K562 (cell line): Measurements from ENCODE around the gene METTL14. TPM values are rescaled to one million over a fixed set of nuclear protein-coding genes. Genes with fewer than 3 reads are reported as not detected.

Source experiments
- CBX8 ChIP-seq: fragments of 200-600 bp; sonication (generic); IDR thresholded peaks from 2 replicates; pipeline ENCODE4 v1.6.1; 2012; ENCODE audit warnings: borderline replicate concordance, mixed run types, low read depth, mild to moderate bottlenecking, moderate library complexity, mixed read lengths, low read length, control low read depth, inconsistent platforms; ENCODE audit not compliant: poor library complexity, severe bottlenecking; ENCODE audit errors: extremely low read depth
- CCAR2 ChIP-seq: fragments of 200-400 bp; formaldehyde crosslinking; IDR thresholded peaks from 2 replicates; pipeline ENCODE4 v1.6.1; 2017; ENCODE audit warnings: mild to moderate bottlenecking, low read depth, low read length
- FOXJ2 ChIP-seq: fragments of 200-800 bp; sonication (Bioruptor generic); IDR thresholded peaks from 2 replicates; pipeline ENCODE4 v1.6.1; 2016; ENCODE audit warnings: missing genetic modification characterization, missing compliant biosample characterization
- NCOA6 ChIP-seq: fragments of 450-650 bp; IDR thresholded peaks from 2 replicates; pipeline ENCODE4 v1.6.1; 2017; ENCODE audit warnings: mild to moderate bottlenecking
- NFRKB ChIP-seq: fragments of 450-650 bp; IDR thresholded peaks from 2 replicates; pipeline ENCODE4 v1.6.1; 2016; ENCODE audit warnings: low read depth
- NR2C2 ChIP-seq, 2 experiments: fragments of 200-800 bp in 1 of 2; sonication (Bioruptor generic) in 1 of 2; sonication (generic) in 1 of 2; formaldehyde crosslinking in 1 of 2; IDR thresholded peaks; 2 replicates each; pipeline versions ENCODE4 v1.6.1 to v1.8.0; 2016 to 2022; ENCODE audit warnings: mild to moderate bottlenecking in 1 of 2, missing compliant biosample characterization in 1 of 2, missing genetic modification characterization in 1 of 2, missing genetic modification reagents in 1 of 2
- RHOXF2B ChIP-seq: fragments of 250-450 bp; sonication (Bioruptor Pico); conservative IDR thresholded peaks from 2 replicates; pipeline ENCODE4 v1.5.1; 2021
- SRSF9 ChIP-seq: fragments of 200-400 bp; formaldehyde crosslinking; IDR thresholded peaks from 2 replicates; pipeline ENCODE4 v1.6.1; 2017; ENCODE audit warnings: low read depth, low read length, borderline replicate concordance
- STAG1 ChIP-seq: sonication (generic); formaldehyde crosslinking; IDR thresholded peaks from 2 replicates; pipeline ENCODE4 v1.5.0; 2020; ENCODE audit warnings: missing genetic modification reagents, borderline replicate concordance
- TAF1 ChIP-seq: IDR thresholded peaks from 2 replicates; pipeline ENCODE4 v1.6.1; 2011; ENCODE audit warnings: mild to moderate bottlenecking, low read length, moderate library complexity; ENCODE audit not compliant: insufficient read depth, control insufficient read depth, severe bottlenecking; ENCODE audit errors: extremely low read depth
- TBP ChIP-seq: optimal IDR thresholded peaks from 2 replicates; pipeline ENCODE3; 2011; ENCODE audit warnings: low read depth, low read length, improper control_type of control experiment
- ZC3H8 ChIP-seq: fragments of 450-650 bp; IDR thresholded peaks from 2 replicates; pipeline ENCODE4 v1.6.1; 2017
- ZFP36 ChIP-seq: fragments of 150-350 bp; IDR thresholded peaks from 2 replicates; pipeline ENCODE4 v1.6.1; 2018; ENCODE audit warnings: low read length, low read depth; ENCODE audit not compliant: partially characterized antibody
- ZNF134 ChIP-seq: fragments of 250-450 bp; sonication (Bioruptor Pico); conservative IDR thresholded peaks from 2 replicates; pipeline ENCODE4 v1.4.0; 2020
- ZNF140 ChIP-seq: fragments of 250-450 bp; sonication (Bioruptor Pico); IDR thresholded peaks from 2 replicates; pipeline ENCODE4 v1.8.0; 2021; ENCODE audit warnings: moderate library complexity, mild to moderate bottlenecking, inconsistent platforms
- ZNF24 ChIP-seq: fragments of 450-650 bp; IDR thresholded peaks from 2 replicates; pipeline ENCODE4 v1.6.1; 2016
- ZNF644 ChIP-seq: fragments of 200-800 bp; sonication (Bioruptor generic); IDR thresholded peaks from 2 replicates; pipeline ENCODE4 v1.6.1; 2016; ENCODE audit warnings: low read depth, missing genetic modification characterization, missing compliant biosample characterization
- polyA plus RNA-seq, 8 experiments: library from polyadenylated mRNA; depleted of rRNA in 4 of 8; stranded (reverse) in 5 of 8; unstranded in 3 of 8; fragments of >200 nt; fragmentation: Nextera tagmentation in 2 of 8; fragmentation: Illumina TruSeq in 1 of 8; extraction: Ambion mirVana in 2 of 8; extraction: Trizol in 1 of 8; gene quantifications; 2 replicates each; pipeline versions ENCODE4 v1.2.1 to v1.2.3, GENCODE V29; 2011 to 2014; ENCODE audit warnings: inconsistent platforms in 1 of 8, missing spikeins in 1 of 8
- total RNA-seq, 7 experiments: library from RNA; depleted of rRNA in 6 of 7; stranded (reverse); fragments of >200 nt in 6 of 7; fragmentation: Illumina TruSeq in 2 of 7; extraction: Trizol in 2 of 7; gene quantifications; 2 replicates each; pipeline versions ENCODE4 v1.2.1 to v1.2.3, GENCODE V29; 2011 to 2021; ENCODE audit warnings: low replicate concordance in 1 of 7
- TF ChIP-seq, protein P1 (sequence below), 2 experiments: IDR thresholded peaks; 2 replicates each; pipeline ENCODE4 v1.6.1; 2011; ENCODE audit warnings: borderline replicate concordance in 1 of 2, control low read depth in 1 of 2, low read depth in 1 of 2, low read length in 1 of 2, mild to moderate bottlenecking in 1 of 2, mixed read lengths in 1 of 2, moderate library complexity in 1 of 2; ENCODE audit not compliant: insufficient read depth in 1 of 2, insufficient read length in 1 of 2, poor library complexity in 1 of 2, severe bottlenecking in 1 of 2; ENCODE audit errors: extremely low read depth in 1 of 2
- TF ChIP-seq, protein P2 (sequence below), 2 experiments: fragments of 250-450 bp in 1 of 2; fragments of 450-650 bp in 1 of 2; sonication (Bioruptor Pico) in 1 of 2; IDR thresholded peaks; 2 replicates each; pipeline versions ENCODE4 v1.6.1 to v1.8.0; 2016 to 2021; ENCODE audit warnings: mild to moderate bottlenecking in 2 of 2, moderate library complexity in 2 of 2, missing compliant biosample characterization in 1 of 2, missing genetic modification characterization in 1 of 2
- TF ChIP-seq, protein P3 (sequence below): fragments of 450-650 bp; formaldehyde crosslinking; IDR thresholded peaks from 2 replicates; pipeline ENCODE4 v1.4.0; 2020; ENCODE audit warnings: mild to moderate bottlenecking, moderate library complexity
- TF ChIP-seq, protein P4 (sequence below): fragments of 250-450 bp; sonication (Bioruptor Pico); IDR thresholded peaks from 2 replicates; pipeline ENCODE4 v1.8.0; 2021; ENCODE audit warnings: moderate library complexity, mild to moderate bottlenecking, inconsistent platforms

Gene METTL14
- total and polyA plus RNA-seq, 9 of the 15 experiments (the other 6 are each of a cell fraction or from before 2014, with no cell fraction given), result 16.7 to 42.4 (median 27.7) TPM

DNA sequence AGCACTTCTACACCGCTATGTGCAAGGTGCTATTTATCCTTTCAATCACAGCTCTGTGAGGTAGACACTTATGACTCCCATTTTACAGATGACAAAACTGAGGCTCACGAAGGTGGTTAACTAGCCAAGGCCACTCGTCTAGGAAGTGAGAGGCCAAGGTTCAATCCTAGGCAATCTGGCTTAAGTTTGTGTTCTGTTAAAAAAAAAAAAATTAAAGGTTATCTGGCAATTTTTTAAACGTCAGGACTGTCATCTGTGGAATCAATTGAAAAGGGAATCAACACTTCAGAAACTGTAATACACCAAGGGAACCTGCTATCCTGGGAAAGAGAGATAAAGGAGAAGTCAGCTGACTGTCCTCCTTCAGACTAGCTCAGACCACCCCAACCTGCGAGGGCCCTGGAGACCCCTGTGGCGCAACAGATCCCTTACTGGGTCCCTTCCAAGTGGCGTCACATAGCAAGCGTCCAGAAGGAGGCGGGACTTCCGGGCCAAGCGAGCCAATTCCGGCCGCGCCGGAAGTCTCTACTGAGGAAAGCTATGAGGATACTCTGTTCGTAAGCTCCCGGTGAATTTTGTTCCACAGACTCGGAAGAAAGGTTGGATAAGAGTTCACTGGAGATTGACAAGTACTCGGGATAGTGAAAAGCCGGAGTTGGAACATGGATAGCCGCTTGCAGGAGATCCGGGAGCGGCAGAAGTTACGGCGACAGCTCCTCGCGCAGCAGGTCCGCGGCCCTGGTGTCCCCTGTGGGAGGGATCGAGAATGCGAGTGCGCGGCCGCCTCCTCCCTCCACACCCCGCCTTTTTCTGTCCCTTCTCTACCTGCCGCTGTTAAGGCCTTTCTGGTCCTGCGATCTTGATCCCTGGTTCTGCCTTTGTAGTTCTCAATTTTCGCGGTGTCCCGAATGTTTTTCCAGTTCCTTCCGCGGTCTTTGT, at the start of gene METTL14 (continued):
- TF ChIP-seq NFRKB (no peak; the same call in 1 of the 2 replicates), SRSF9 (no peak), STAG1 (CRISPR knock-in tag) (no peak), TBP (peak; percentile 50), ZNF140 (no peak), ZNF644 (tag) (no peak), CBX8 (no peak), NR2C2 (CRISPR knock-in tag; IDR thresholded peaks at IDR 0.05) (no peak), NR2C2 (tag; IDR thresholded peaks at IDR 0.05) (peak; percentile 63; the same call in 1 of the 2 replicates), RHOXF2B (CRISPR knock-in tag) (no peak), ZNF134 (no peak), ZNF24 (no peak), TAF1 (peak; percentile 75), ZC3H8 (no peak), CCAR2 (no peak), FOXJ2 (tag) (no peak), NCOA6 (no peak), ZFP36 (no peak)
- TF ChIP-seq, protein P1, sequence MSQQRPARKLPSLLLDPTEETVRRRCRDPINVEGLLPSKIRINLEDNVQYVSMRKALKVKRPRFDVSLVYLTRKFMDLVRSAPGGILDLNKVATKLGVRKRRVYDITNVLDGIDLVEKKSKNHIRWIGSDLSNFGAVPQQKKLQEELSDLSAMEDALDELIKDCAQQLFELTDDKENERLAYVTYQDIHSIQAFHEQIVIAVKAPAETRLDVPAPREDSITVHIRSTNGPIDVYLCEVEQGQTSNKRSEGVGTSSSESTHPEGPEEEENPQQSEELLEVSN (IDR thresholded peaks at IDR 0.05; ENCODE audit: borderline replicate concordance in 1 of 2, extremely low read depth in 1 of 2, insufficient read depth in 1 of 2, insufficient read length in 1 of 2, low read depth in 1 of 2, low read length in 1 of 2, poor library complexity in 1 of 2, severe bottlenecking in 1 of 2), result peak in 1 of 2 experiments; percentile 25
- TF ChIP-seq, protein P2, sequence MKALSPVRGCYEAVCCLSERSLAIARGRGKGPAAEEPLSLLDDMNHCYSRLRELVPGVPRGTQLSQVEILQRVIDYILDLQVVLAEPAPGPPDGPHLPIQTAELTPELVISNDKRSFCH (CRISPR knock-in tag; IDR thresholded peaks at IDR 0.05), result no peak
- TF ChIP-seq, protein P2 (tag; IDR thresholded peaks at IDR 0.05), result peak; percentile 40; the same call in 1 of the 2 replicates
- TF ChIP-seq, protein P3, sequence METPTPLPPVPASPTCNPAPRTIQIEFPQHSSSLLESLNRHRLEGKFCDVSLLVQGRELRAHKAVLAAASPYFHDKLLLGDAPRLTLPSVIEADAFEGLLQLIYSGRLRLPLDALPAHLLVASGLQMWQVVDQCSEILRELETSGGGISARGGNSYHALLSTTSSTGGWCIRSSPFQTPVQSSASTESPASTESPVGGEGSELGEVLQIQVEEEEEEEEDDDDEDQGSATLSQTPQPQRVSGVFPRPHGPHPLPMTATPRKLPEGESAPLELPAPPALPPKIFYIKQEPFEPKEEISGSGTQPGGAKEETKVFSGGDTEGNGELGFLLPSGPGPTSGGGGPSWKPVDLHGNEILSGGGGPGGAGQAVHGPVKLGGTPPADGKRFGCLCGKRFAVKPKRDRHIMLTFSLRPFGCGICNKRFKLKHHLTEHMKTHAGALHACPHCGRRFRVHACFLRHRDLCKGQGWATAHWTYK (CRISPR knock-in tag), result no peak
- TF ChIP-seq, protein P4, sequence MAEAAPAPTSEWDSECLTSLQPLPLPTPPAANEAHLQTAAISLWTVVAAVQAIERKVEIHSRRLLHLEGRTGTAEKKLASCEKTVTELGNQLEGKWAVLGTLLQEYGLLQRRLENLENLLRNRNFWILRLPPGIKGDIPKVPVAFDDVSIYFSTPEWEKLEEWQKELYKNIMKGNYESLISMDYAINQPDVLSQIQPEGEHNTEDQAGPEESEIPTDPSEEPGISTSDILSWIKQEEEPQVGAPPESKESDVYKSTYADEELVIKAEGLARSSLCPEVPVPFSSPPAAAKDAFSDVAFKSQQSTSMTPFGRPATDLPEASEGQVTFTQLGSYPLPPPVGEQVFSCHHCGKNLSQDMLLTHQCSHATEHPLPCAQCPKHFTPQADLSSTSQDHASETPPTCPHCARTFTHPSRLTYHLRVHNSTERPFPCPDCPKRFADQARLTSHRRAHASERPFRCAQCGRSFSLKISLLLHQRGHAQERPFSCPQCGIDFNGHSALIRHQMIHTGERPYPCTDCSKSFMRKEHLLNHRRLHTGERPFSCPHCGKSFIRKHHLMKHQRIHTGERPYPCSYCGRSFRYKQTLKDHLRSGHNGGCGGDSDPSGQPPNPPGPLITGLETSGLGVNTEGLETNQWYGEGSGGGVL (CRISPR knock-in tag), result no peak
